Measurements from ENCODE around the gene CRHR2.

GRCh38 chr7:30678805-30679204, 3.5 kb downstream of the CRHR2 start:
- TF ChIP-seq POLR2A (IDR thresholded peaks at IDR 0.05) (no peak), CTCF (IDR thresholded peaks at IDR 0.05) (no peak)
